AG04449 (cell line): ENCODE results near the gene PDCD2L.
"Not testable (repeated sequence)": the region's sequence is repeated elsewhere in the genome, so short reads cannot be mapped to it uniquely, and the experiment has no call there.

ENCODE experiments used
- CTCF ChIA-PET: fragments of 350-600 bp; formaldehyde crosslinking; extraction: SDS; loops from one replicate; lab custom pipeline; 2021; ENCODE audit warnings: antibody characterized with exemption; lab: Yijun Ruan, JAX
- POLR2A ChIA-PET: fragments of 400-600, 350-600 bp; formaldehyde crosslinking; extraction: SDS; loops from one replicate; lab custom pipeline; 2020; ENCODE audit warnings: antibody characterized with exemption, inconsistent platforms; lab: Yijun Ruan, JAX
- DNase-seq: peaks from one replicate; pipeline ENCODE4 v3.0.0-alpha.2; 2010; ENCODE audit warnings: low read depth, low spot score
- H3K4me3 ChIP-seq: 2 replicates; pipeline ENCODE4 v1.5.1; 2011; ENCODE audit warnings: low read depth, mild to moderate bottlenecking, control low read depth, low read length
- TF ChIP-seq, protein P1 (sequence below): IDR thresholded peaks from one replicate; pipeline ENCODE4 v1.5.1; 2011; ENCODE audit warnings: mild to moderate bottlenecking, moderate library complexity, low read length, control low read depth, inconsistent platforms; ENCODE audit not compliant: insufficient read depth; ENCODE audit errors: missing control alignments

The PDCD2L gene

DNA sequence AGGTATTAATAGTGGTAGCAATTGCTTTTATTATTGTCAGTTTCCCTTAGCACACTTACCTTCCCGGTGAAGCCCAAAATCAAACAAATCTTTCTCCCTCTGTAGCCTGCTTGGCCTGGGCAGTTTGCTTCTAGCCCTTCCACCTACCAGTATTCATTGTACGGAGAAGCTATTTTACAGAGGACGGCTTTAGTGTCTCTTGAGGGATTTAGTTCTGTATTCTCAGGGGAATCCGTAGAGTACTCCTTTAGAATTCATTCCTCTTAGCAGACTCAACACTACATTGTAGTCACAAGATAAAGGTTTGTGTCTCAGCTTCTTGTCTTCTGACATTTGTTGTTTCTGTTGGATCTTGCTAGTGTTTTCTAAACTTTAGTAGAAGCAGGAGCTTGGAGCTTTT is 53.2 kb downstream of the PDCD2L start:
- CTCF ChIA-PET: interaction anchor here (1.5 kb wide), 2 partner anchors 27 to 44 kb away, joined by 3 to 4 read pairs; no protein-coding TSS in a partner anchor
- TF ChIP-seq, protein P1, sequence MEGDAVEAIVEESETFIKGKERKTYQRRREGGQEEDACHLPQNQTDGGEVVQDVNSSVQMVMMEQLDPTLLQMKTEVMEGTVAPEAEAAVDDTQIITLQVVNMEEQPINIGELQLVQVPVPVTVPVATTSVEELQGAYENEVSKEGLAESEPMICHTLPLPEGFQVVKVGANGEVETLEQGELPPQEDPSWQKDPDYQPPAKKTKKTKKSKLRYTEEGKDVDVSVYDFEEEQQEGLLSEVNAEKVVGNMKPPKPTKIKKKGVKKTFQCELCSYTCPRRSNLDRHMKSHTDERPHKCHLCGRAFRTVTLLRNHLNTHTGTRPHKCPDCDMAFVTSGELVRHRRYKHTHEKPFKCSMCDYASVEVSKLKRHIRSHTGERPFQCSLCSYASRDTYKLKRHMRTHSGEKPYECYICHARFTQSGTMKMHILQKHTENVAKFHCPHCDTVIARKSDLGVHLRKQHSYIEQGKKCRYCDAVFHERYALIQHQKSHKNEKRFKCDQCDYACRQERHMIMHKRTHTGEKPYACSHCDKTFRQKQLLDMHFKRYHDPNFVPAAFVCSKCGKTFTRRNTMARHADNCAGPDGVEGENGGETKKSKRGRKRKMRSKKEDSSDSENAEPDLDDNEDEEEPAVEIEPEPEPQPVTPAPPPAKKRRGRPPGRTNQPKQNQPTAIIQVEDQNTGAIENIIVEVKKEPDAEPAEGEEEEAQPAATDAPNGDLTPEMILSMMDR: no peak
- H3K4me3 ChIP-seq: no peak overlapping the region
- no peak for DNase-seq
- POLR2A ChIA-PET: no interaction called here

DNA sequence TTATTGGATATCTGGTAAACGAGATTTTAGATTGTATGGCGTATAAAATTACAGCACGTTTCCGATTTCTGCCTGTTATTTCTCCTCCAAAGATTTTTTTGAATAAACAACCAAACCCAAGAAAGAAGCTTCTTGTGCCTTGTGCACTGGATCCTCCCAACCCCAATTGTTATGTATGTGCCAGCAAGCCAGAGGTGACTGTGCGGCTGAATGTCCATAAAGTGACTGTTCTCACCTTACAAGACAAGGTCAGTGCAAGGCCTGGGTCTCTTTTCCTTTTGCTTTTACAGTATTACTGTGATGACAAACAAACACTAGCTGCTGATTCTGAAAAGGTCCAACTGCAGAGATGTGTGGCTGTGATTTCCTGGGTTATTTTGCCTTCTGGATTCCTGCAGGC is 54.5 kb downstream of the PDCD2L start:
- ChIA-PET POLR2A (no interaction called here), CTCF (interaction anchor here (0.8 to 1.5 kb wide), 3 partner anchors 14 to 42 kb away, joined by 3 to 4 read pairs (median 3); no protein-coding TSS in a partner anchor)

DNA sequence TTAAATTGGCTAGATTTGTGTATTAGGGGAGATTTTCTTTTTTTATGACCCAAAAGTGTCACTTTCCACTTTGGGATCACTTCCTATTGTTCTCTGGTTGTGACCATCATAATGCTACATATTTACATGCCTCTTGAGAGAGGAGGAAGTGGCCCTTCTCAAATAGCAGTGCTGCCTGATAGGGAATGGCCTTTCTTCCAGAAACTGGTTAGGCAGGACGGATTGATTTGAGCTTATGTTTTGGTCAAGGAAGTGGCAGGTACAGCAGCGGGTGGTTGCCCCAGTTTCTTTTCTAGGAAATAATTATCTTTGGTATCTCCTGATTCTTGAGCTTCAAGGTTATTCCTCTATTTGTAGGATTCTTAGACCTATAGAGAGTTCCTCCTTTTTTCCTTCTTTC is 55.4 kb downstream of the PDCD2L start:
- ChIA-PET CTCF (interaction anchor here (3.4 kb wide), 1 partner anchor 12 kb away, joined by 17 read pairs; no protein-coding TSS in a partner anchor), POLR2A (no interaction called here)
- no peak overlapping the region for H3K4me3 ChIP-seq

More for the DNA sequence above, 54.5 kb downstream of the PDCD2L start:
- H3K4me3 ChIP-seq: no peak overlapping the region
- TF ChIP-seq, protein P1: no peak
- DNase-seq: no peak

DNA sequence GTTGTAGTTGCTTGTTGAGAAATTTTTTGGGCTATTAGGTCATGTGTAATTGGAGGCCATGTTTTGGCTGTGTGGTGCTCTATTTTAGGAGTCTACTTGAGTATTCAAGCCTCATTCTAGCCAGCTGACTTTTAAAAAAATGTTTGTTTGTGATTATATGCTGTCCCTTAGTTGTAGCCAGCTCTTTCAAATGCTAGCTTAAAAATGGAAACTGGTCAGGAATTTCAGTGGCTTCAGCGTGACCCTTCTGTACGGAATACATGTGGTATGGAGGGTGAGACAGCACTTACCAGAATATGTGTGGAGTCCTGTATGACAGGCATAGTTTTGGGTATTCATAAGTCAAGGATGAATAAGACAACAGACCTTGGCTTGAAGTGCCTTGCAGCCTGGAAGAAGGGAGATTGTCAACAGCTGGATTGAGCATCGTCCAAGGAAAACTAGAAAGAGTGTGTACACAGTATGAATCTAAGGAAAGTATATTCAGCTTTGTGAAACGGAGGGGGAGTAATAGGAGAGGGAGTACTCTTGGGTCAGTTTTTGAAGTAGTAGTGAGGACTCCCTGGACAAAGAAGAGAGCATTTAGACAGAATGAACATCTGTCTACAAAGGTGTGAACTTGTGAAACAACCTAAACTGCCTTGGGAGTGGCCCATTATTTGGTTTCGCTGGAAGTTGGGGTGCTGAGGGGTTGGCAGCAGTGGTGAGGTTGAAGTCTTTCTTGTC is 57.3 kb downstream of the PDCD2L start:
- DNase-seq: peak; percentile 52
- TF ChIP-seq, protein P1: no peak
- no peak overlapping the region for H3K4me3 ChIP-seq
- CTCF ChIA-PET: interaction anchor here (0.9 to 3.4 kb wide), 3 partner anchors 9 to 13 kb away, joined by 3 to 17 read pairs (median 3); no protein-coding TSS in a partner anchor
- POLR2A ChIA-PET: interaction anchor here (0.6 to 1.3 kb wide), 3 partner anchors 12 to 97 kb away, joined by 3 to 8 read pairs (median 3); partner anchors contain the start of genes GPI and WTIP

More for the DNA sequence above, 55.4 kb downstream of the PDCD2L start:
- no peak for DNase-seq
- TF ChIP-seq, protein P1: no peak

DNA sequence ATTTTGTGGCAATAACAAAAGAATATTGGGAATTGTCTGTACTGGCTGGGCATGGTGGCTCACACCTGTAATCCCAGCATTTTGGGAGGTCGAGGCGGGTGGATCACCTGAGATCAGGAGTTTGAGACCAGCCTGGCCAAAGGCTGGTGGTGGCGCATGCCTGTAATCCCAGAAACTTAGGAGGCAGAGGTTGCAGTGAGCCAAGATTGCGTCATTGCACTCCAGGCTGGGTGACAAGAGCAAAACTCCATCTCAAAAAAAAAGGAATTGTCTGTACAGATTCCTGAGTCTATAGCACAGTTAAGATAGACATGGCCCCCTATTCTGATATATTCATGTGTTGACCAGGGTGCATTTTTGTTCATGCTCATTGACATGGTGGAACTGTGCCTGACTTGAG is 60.6 kb downstream of the PDCD2L start:
- CTCF ChIA-PET, DNase-seq, H3K4me3 ChIP-seq, POLR2A ChIA-PET: not testable (repeated sequence)

DNA sequence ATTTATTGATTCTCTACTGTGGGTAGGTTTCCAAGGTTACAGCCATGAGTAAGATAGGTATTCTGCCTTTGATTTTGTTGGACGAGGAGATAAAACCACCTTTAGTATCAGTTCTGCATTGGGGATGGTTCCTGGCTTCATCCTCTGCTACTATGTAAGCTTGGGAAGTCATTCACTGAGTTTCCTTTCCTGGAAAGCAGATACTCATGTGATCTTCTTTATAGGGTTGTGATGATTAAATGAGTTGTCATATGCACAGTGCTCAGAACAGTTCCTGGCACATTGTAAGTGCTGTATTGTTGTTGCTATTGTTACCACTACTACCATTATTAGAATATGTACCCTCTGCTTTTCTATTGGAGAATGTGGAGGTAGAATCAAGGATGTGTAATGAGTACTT is 64.2 kb downstream of the PDCD2L start:
- ChIA-PET POLR2A (no interaction called here), CTCF (no interaction called here)
- H3K4me3 ChIP-seq: no peak overlapping the region
- DNase-seq: no peak
- TF ChIP-seq, protein P1: no peak

DNA sequence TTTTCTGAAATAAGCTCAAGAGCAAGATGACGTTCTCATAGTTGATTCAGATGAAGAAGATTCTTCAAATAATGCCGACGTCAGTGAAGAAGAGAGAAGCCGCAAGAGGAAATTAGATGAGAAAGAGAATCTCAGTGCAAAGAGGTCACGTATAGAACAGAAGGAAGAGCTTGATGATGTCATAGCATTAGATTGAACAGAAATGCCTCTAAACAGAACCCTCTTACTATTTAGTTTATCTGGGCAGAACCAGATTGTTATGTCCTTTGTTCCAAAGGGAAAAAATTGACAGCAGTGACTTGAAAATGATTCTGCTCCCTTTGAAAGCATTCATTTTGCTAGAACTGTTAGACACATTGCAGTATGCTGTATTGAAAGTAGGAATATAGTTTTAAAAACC is 64.8 kb downstream of the PDCD2L start:
- CTCF ChIA-PET, DNase-seq, H3K4me3 ChIP-seq, POLR2A ChIA-PET: not testable (repeated sequence)
